SK-N-SH (cell line): ENCODE results near the gene NUMA1. TPM values are rescaled to one million over a fixed set of nuclear protein-coding genes. Genes with fewer than 3 reads are reported as not detected.

Experiments used
- CTCF ChIA-PET: fragments of 300-600, 350-600 bp; formaldehyde crosslinking; extraction: SDS; loops from one replicate; lab custom pipeline; 2021; lab: Yijun Ruan, JAX
- POLR2A ChIA-PET: fragments of 350-600 bp; sonication (Branson Sonifier 250); formaldehyde crosslinking; extraction: SDS; loops from one replicate; lab custom pipeline; 2020; ENCODE audit warnings: antibody characterized with exemption, inconsistent platforms; lab: Yijun Ruan, JAX
- DNase-seq: peaks from one replicate; pipeline ENCODE4 v3.0.0; 2012
- H2AFZ ChIP-seq: fragments of 200-600 bp; sonication (generic); 2 replicates; pipeline ENCODE4 v1.8.1; 2016; ENCODE audit warnings: antibody characterized with exemption, mild to moderate bottlenecking, low read depth
- H3F3A ChIP-seq: fragments of 200-600 bp; sonication (generic); replicated peaks from 2 replicates; pipeline ENCODE3; 2016; ENCODE audit warnings: antibody characterized with exemption, mild to moderate bottlenecking; ENCODE audit not compliant: insufficient read depth
- H3K27ac ChIP-seq, 2 experiments: fragments of 200-500 bp in 1 of 2; fragments of 200-600 bp in 1 of 2; sonication (Bioruptor generic) in 1 of 2; sonication (generic), shearing (Covaris generic) in 1 of 2; 2 replicates each; pipeline versions ENCODE4 v1.5.1 to v1.6.1; 2014 to 2016; ENCODE audit warnings: low read depth in 2 of 2, inconsistent platforms in 1 of 2, low read length in 1 of 2, mild to moderate bottlenecking in 1 of 2, mixed read lengths in 1 of 2
- H3K27me3 ChIP-seq: fragments of 200-600 bp; sonication (generic), shearing (Covaris generic); 2 replicates; pipeline ENCODE4 v1.6.1; 2016; ENCODE audit warnings: mixed run types; ENCODE audit not compliant: insufficient read depth
- H3K36me3 ChIP-seq, 2 experiments: fragments of 200-500 bp in 1 of 2; fragments of 200-600 bp in 1 of 2; sonication (Bioruptor generic) in 1 of 2; sonication (generic) in 1 of 2; replicated peaks in 1 of 2; 2 replicates each; pipeline versions ENCODE3 to v1.5.1; 2014 to 2016; ENCODE audit warnings: low read length in 1 of 2, mild to moderate bottlenecking in 1 of 2; ENCODE audit not compliant: insufficient read depth in 2 of 2, control insufficient read depth in 1 of 2
- H3K4me1 ChIP-seq, 2 experiments: fragments of 200-500 bp in 1 of 2; fragments of 200-600 bp in 1 of 2; sonication (Bioruptor generic) in 1 of 2; sonication (generic), shearing (Covaris generic) in 1 of 2; 2 replicates each; pipeline versions ENCODE4 v1.5.1 to v1.6.1; 2014 to 2016; ENCODE audit warnings: low read depth in 1 of 2, low read length in 1 of 2, mixed run types in 1 of 2; ENCODE audit not compliant: insufficient read depth in 2 of 2, control insufficient read depth in 1 of 2
- H3K4me2 ChIP-seq: fragments of 200-600 bp; sonication (generic), shearing (Covaris generic); 2 replicates; pipeline ENCODE4 v1.6.1; 2017; ENCODE audit warnings: mixed run types
- H3K4me3 ChIP-seq, 2 experiments: fragments of 200-500 bp in 1 of 2; fragments of 200-600 bp in 1 of 2; sonication (Bioruptor generic) in 1 of 2; sonication (generic), shearing (Covaris generic) in 1 of 2; 2 replicates each; pipeline versions ENCODE4 v1.5.1 to v1.8.1; 2014 to 2016; ENCODE audit warnings: low read depth in 2 of 2, inconsistent platforms in 1 of 2, low read length in 1 of 2, mild to moderate bottlenecking in 1 of 2, mixed read lengths in 1 of 2, moderate library complexity in 1 of 2
- H3K79me2 ChIP-seq: fragments of 200-600 bp; sonication (generic); 2 replicates; pipeline ENCODE4 v1.8.1; 2017; ENCODE audit warnings: mild to moderate bottlenecking; ENCODE audit not compliant: insufficient read depth
- H3K9ac ChIP-seq: fragments of 200-600 bp; sonication (generic); 2 replicates; pipeline ENCODE4 v1.6.1; 2017; ENCODE audit warnings: mixed run types
- H3K9me2 ChIP-seq: fragments of 200-600 bp; sonication (generic); 2 replicates; pipeline ENCODE4 v1.6.1; 2017; ENCODE audit warnings: mixed run types
- H3K9me3 ChIP-seq: fragments of 200-600 bp; sonication (generic); 2 replicates; pipeline ENCODE4 v1.6.1; 2017; ENCODE audit warnings: mixed run types, mild to moderate bottlenecking, moderate library complexity
- H4K20me1 ChIP-seq: fragments of 200-600 bp; sonication (generic); 2 replicates; pipeline ENCODE4 v1.6.1; 2017; ENCODE audit warnings: mild to moderate bottlenecking, mixed run types; ENCODE audit not compliant: insufficient read depth
- CHD2 ChIP-seq: fragments of 150-350 bp; IDR thresholded peaks from 2 replicates; pipeline ENCODE4 v1.6.1; 2018; ENCODE audit warnings: low read length; ENCODE audit not compliant: partially characterized antibody
- EP300 ChIP-seq, 2 experiments: IDR thresholded peaks; 2 replicates each; pipeline versions ENCODE4 v1.4.0 to v1.6.1; 2012; ENCODE audit warnings: borderline replicate concordance in 1 of 2, low read depth in 1 of 2, low read length in 1 of 2
- FOXJ3 ChIP-seq: sonication (generic); formaldehyde crosslinking; IDR thresholded peaks from 2 replicates; pipeline ENCODE4 v1.5.1; 2020; ENCODE audit warnings: mild to moderate bottlenecking, missing genetic modification reagents
- MXI1 ChIP-seq: IDR thresholded peaks from 2 replicates; pipeline ENCODE4 v1.6.1; 2012; ENCODE audit warnings: mild to moderate bottlenecking, low read depth, low read length, improper control_type of control experiment
- NFIC ChIP-seq: IDR thresholded peaks from 2 replicates; pipeline ENCODE4 v1.4.0; 2012; ENCODE audit warnings: borderline replicate concordance
- PBX3 ChIP-seq: IDR thresholded peaks from 2 replicates; pipeline ENCODE4; 2012
- POLR2AphosphoS5 ChIP-seq: IDR thresholded peaks from 2 replicates; pipeline ENCODE4 v1.6.1; 2012; ENCODE audit warnings: low read depth, low read length
- RAD21 ChIP-seq: IDR thresholded peaks from 2 replicates; pipeline ENCODE4 v1.6.1; 2012; ENCODE audit warnings: mild to moderate bottlenecking, low read length
- RCOR1 ChIP-seq: fragments of 150-350 bp; IDR thresholded peaks from 2 replicates; pipeline ENCODE4 v1.6.1; 2017; ENCODE audit warnings: antibody characterized with exemption, low read length
- RFX5 ChIP-seq: IDR thresholded peaks from 2 replicates; pipeline ENCODE4 v1.6.1; 2012; ENCODE audit warnings: mild to moderate bottlenecking, improper control_type of control experiment, low read length
- RXRA ChIP-seq: IDR thresholded peaks from 2 replicates; pipeline ENCODE4 v1.4.0; 2012; ENCODE audit warnings: low read depth, mild to moderate bottlenecking, borderline replicate concordance
- SIN3A ChIP-seq: IDR thresholded peaks from 2 replicates; pipeline ENCODE4 v1.6.1; 2012; ENCODE audit warnings: low read depth, mild to moderate bottlenecking, low read length, moderate library complexity, borderline replicate concordance
- SMC3 ChIP-seq: IDR thresholded peaks from 2 replicates; pipeline ENCODE4 v1.6.1; 2012; ENCODE audit warnings: low read depth, low read length, improper control_type of control experiment
- USF1 ChIP-seq: IDR thresholded peaks from 2 replicates; pipeline ENCODE4 v1.4.0; 2012; ENCODE audit warnings: low read depth, borderline replicate concordance
- ZBTB33 ChIP-seq: IDR thresholded peaks from 2 replicates; pipeline ENCODE4 v1.4.0; 2012; ENCODE audit warnings: low read depth, borderline replicate concordance
- WGBS: methylation state at CpG from one replicate; pipeline ENCODE4 v1.1.6; 2017; ENCODE audit warnings: low lambda C conversion rate; 5-methylcytosine and 5-hydroxymethylcytosine counted together
- polyA plus RNA-seq, 3 experiments: library from polyadenylated mRNA; depleted of rRNA; stranded (reverse); fragments of >200 nt; gene quantifications; 2 replicates each; pipeline ENCODE4 v1.2.3, GENCODE V29; 2012

The NUMA1 gene
- polyA plus RNA-seq, 1 of the 3 experiments (the other 2 are of a cell fraction): 111 TPM

GRCh38 chr11:72061739-72062396, 18.5 kb downstream of the NUMA1 start:
- Histone ChIP-seq H3K4me3 (no peak overlapping the region), H3K4me2 (no peak overlapping the region), H3K27me3 (no peaks in the 10 kb centered on the region), H3K9ac (no peak overlapping the region), H3K79me2 (peaks cover 91% of the 10 kb centered on the region), H4K20me1 (no peaks in the 10 kb centered on the region), H3F3A (peaks cover 5% of the 10 kb centered on the region), H2AFZ (no peak overlapping the region), H3K9me2 (no peaks in the 10 kb centered on the region), H3K9me3 (no peaks in the 10 kb centered on the region), H3K4me1 (peaks cover under 1% of the 10 kb centered on the region in 2 experiments; a peak in 2 of 4 replicates), H3K36me3 (peaks cover 0 to 10% of the 10 kb centered on the region in 2 experiments), H3K27ac (no peak overlapping the region)
- DNase-seq: no peak
- POLR2A ChIA-PET: interaction anchor here (0.9 kb wide), 1 partner anchor 11 kb away, joined by 4 read pairs; no protein-coding TSS in a partner anchor
- 97% methylated on average over 5 of the region's 5 CpGs for WGBS
- no peak for TF ChIP-seq FOXJ3 (CRISPR knock-in tag)
- no peak for TF ChIP-seq MXI1
- TF ChIP-seq RCOR1: no peak
- no peak for TF ChIP-seq CHD2
- TF ChIP-seq RXRA: no peak
- TF ChIP-seq RFX5: no peak
- TF ChIP-seq RAD21: no peak
- no peak for TF ChIP-seq SIN3A
- TF ChIP-seq PBX3: no peak
- TF ChIP-seq EP300 (IDR thresholded peaks at IDR 0.05; ENCODE audit: borderline replicate concordance in 1 of 2, low read depth in 1 of 2, low read length in 1 of 2): no peak
- no peak for TF ChIP-seq ZBTB33
- no peak for TF ChIP-seq SMC3
- TF ChIP-seq NFIC: no peak
- TF ChIP-seq POLR2AphosphoS5: no peak
- no peak for TF ChIP-seq USF1
- CTCF ChIA-PET: interaction anchor here (0.8 to 1.3 kb wide), 4 partner anchors 13 to 83 kb away, joined by 3 to 5 read pairs (median 4); no protein-coding TSS in a partner anchor
